Gastrocnemius medialis (tissue), 4 donors: ENCODE data around the gene ADGRL3. TPM values are rescaled to one million over a fixed set of nuclear protein-coding genes. Genes with fewer than 3 reads are reported as not detected.
"Not testable (repeated sequence)": the region's sequence is repeated elsewhere in the genome, so short reads cannot be mapped to it uniquely, and the experiment has no call there.

Source experiments
- ATAC-seq, 2 donors: fragments of 150-250 bp; one replicate each; pipeline ENCODE4 v1.9.1; 2016
- DNase-seq, 2 donors: peaks; one replicate each; pipeline ENCODE4 v3.0.0-alpha.2; 2019
- H3K27ac ChIP-seq, 4 donors: fragments of 200-600 bp; sonication (generic); 1 replicate in 1 of 4; 2 replicates in 3 of 4; pipeline ENCODE4 v1.5.1; 2016 to 2018; ENCODE audit warnings: mild to moderate bottlenecking in 2 of 4, moderate library complexity in 1 of 4
- H3K27me3 ChIP-seq, 3 donors: fragments of 200-600 bp; sonication (generic) in 2 of 3; 1 replicate in 1 of 3; 2 replicates in 2 of 3; pipeline versions ENCODE4 v1.5.1 to v1.6.0; 2016 to 2019; ENCODE audit warnings: mild to moderate bottlenecking in 1 of 3, moderate library complexity in 1 of 3
- H3K36me3 ChIP-seq, 2 donors: fragments of 200-600 bp; sonication (generic) in 1 of 2; one replicate each; pipeline ENCODE4 v1.5.1; 2017 to 2018
- H3K4me1 ChIP-seq, 2 donors: fragments of 200-600 bp; sonication (generic) in 1 of 2; one replicate each; pipeline ENCODE4 v1.5.1; 2016 to 2017; ENCODE audit warnings: mild to moderate bottlenecking in 2 of 2
- H3K4me3 ChIP-seq, 4 donors: fragments of 200-600 bp; sonication (generic) in 3 of 4; 1 replicate in 1 of 4; 2 replicates in 3 of 4; pipeline ENCODE4 v1.5.1; 2016 to 2019; ENCODE audit warnings: mild to moderate bottlenecking in 2 of 4
- H3K9me3 ChIP-seq, 3 donors: fragments of 200-600 bp; sonication (generic) in 2 of 3; 1 replicate in 1 of 3; 2 replicates in 2 of 3; pipeline ENCODE4 v1.5.1; 2016 to 2019
- CTCF ChIP-seq, 5 experiments: fragments of 450-650 bp in 3 of 5; fragments of 200-600 bp in 2 of 5; sonication (generic) in 2 of 5; IDR thresholded peaks in 4 of 5; conservative IDR thresholded peaks in 1 of 5; 1 replicate in 4 of 5; 2 replicates in 1 of 5; pipeline ENCODE4 v1.5.1; 2016 to 2019; ENCODE audit warnings: antibody characterized with exemption in 5 of 5, mild to moderate bottlenecking in 3 of 5, moderate library complexity in 3 of 5
- POLR2A ChIP-seq, 2 donors: fragments of 450-650 bp; IDR thresholded peaks; one replicate each; pipeline ENCODE4 v1.6.1; 2017; ENCODE audit warnings: antibody characterized with exemption in 2 of 2, mild to moderate bottlenecking in 2 of 2, moderate library complexity in 2 of 2
- in situ Hi-C, 4 donors: fragments of 200-750 bp; cut with MboI; loops; one replicate each; pipeline versions ENCODE4 v1.15.0 to v1.8.0; 2017; ENCODE audit warnings: low sequenced_read_pairs in 4 of 4
- intact Hi-C: fragments of 100-400 bp; cut with DNase I; formaldehyde crosslinking; loops from one replicate; pipeline ENCODE4 v1.15.1; 2023; ENCODE audit warnings: low total_unique reads
- total RNA-seq, 4 donors: library from RNA; depleted of rRNA; stranded (reverse); fragments of >200 nt; gene quantifications; one replicate each; pipeline versions ENCODE4 v1.1.0 to v1.2.3, GENCODE V29; 2016

ADGRL3 gene
- total RNA-seq, 4 donors from 2014 or later = 0.69 to 2.2 (median 1.1) TPM

- Histone ChIP-seq H3K27me3 (no peaks in the 10 kb centered on the region), H3K4me3 (no peak overlapping the region), H3K27ac (no peak overlapping the region), H3K4me1 (no peaks in the 10 kb centered on the region), H3K36me3 (no peaks in the 10 kb centered on the region), H3K9me3 (no peaks in the 10 kb centered on the region)
- intact Hi-C loops = no loop called here
- DNase-seq (no peak), ATAC-seq (no peak)
- in situ Hi-C loops = no loop called here
- TF ChIP-seq POLR2A (IDR thresholded peaks at IDR 0.05) (no peak), CTCF (IDR thresholded peaks at IDR 0.05 in 4 of 5, conservative IDR thresholded peaks at IDR 0.05 in 1 of 5) (no peak)
Measured at GRCh38 chr4:61760820-61761219, 560.7 kb downstream of the ADGRL3 start.

DNA sequence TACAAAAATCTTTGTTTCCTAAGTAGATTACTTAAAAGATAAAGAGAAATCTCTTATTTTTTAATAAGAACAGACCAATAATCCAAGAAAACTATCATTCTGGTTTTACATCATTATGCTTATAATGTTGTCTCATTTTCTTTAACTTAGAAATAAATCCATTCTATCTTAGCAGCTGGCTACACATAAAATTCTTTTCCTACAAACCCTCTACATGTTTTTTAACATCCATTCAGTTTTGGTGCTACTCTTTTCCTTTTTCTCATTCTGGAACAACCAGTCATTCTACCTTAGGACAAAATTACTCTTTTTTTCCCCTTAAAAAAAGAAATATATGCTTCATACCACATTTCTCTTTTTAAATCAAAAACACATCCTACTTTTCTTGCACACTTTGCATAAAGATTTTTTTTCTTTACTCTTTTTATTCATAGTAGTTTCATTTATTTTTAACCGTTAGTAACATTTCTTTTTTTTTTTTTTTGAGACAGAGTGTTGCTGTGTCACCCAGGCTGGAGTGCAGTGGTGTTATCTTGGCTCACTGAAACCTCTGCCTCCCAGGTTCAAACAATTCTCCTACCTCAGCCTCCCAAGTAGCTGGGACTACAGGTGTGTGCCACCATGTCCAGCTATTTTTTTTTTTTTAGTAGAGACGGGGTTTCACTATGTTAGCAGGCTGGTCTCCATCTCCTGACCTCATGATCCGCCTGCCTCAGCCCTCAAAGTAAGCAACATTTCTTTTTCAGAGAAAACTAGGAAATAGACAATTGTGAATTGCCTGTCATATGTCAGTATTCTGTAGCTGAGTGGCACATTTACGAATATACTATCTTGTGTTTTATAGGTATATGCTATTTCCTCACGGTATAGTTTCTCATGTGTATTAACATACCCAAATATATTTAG, 562.8 kb downstream of the ADGRL3 start:
- H3K9me3 ChIP-seq = no peaks in the 10 kb centered on the region
- H3K36me3 ChIP-seq = no peaks in the 10 kb centered on the region
- no peak overlapping the region for H3K27ac ChIP-seq
- no peaks in the 10 kb centered on the region for H3K27me3 ChIP-seq
- TF ChIP-seq CTCF (IDR thresholded peaks at IDR 0.05 in 4 of 5, conservative IDR thresholded peaks at IDR 0.05 in 1 of 5) (no peak), POLR2A (IDR thresholded peaks at IDR 0.05) (no peak)
- H3K4me1 ChIP-seq = no peaks in the 10 kb centered on the region
- H3K4me3 ChIP-seq = no peak overlapping the region
- intact Hi-C loops (no loop called here), in situ Hi-C loops (no loop called here)
- ATAC-seq (no peak), DNase-seq (no peak)

DNA sequence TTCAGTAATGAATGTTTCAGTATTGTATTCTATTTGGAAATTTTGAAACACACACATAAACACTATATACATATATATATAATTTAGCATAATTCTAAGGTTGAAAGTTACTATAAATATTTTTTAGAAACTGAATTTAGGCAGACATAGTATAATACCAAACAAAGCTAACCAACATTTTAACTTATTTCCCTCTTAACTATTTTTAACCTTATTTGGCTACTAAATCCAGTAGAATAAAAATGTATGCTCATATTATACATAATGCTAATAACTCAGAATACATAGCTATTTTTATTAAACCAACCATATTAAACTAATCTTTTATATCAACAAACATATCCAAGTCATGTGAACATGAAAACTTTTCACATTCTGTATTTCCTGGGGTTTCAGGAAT, 563.6 kb downstream of the ADGRL3 start:
- no peak for DNase-seq
- no peak for ATAC-seq
- Histone ChIP-seq H3K9me3 (no peaks in the 10 kb centered on the region), H3K4me3 (no peak overlapping the region), H3K36me3 (no peaks in the 10 kb centered on the region), H3K27ac (no peak overlapping the region), H3K4me1 (no peaks in the 10 kb centered on the region), H3K27me3 (no peaks in the 10 kb centered on the region)
- TF ChIP-seq POLR2A (IDR thresholded peaks at IDR 0.05) (no peak), CTCF (IDR thresholded peaks at IDR 0.05 in 4 of 5, conservative IDR thresholded peaks at IDR 0.05 in 1 of 5) (no peak)
- in situ Hi-C loops (no loop called here), intact Hi-C loops (no loop called here)

DNA sequence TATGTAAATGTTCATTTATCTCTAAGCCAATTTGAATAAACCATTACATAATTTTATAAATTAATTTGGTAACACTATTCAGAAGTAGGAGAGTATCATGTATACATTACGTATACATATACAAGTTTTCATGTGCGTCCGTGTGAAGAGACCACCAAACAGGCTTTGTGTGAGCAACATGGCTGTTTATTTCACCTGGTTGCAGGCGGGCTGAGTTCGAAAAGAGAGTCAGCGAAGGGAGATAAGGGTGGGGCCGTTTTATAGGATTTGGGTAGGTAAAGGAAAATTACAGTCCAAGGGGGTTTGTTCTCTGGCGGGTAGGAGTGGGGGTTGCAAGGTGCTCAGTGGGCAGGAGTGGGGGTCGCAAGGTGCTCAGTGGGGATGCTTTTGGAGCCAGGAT, 564.0 kb downstream of the ADGRL3 start:
- ATAC-seq, in situ Hi-C loops, intact Hi-C loops: not testable (repeated sequence)

DNA sequence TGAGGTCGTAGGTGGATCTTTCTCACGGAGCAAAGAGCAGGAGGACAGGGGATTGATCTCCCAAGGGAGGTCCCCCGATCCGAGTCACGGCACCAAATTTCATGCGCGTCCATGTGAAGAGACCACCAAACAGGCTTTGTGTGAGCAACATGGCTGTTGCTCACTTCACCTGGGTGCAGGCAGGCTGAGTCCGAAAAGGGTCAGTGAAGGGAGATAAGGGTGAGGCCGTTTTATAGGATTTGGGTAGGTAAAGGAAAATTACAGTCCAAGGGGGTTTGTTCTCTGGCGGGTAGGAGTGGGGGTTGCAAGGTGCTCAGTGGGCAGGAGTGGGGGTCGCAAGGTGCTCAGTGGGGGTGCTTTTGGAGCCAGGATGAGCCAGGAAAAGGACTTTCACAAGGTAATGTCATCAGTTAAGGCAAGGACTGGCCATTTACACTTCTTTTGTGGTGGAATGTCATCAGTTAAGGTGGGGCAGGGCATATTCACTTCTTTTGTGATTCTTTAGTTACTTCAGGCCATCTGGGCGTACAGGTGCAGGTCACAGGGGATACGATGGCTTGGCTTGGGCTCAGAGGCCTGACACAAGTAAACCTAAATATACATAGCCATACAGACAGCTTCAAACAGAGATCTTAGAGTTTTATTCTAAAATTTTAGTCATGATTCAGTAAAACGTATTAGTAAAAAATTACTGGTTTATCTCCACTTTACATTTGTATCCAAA, 569.5 kb downstream of the ADGRL3 start:
- H3K36me3 ChIP-seq, ATAC-seq, in situ Hi-C loops, DNase-seq, H3K27ac ChIP-seq, H3K4me1 ChIP-seq, intact Hi-C loops, H3K9me3 ChIP-seq, H3K27me3 ChIP-seq, H3K4me3 ChIP-seq: not testable (repeated sequence)

More for the DNA sequence above, 564.0 kb downstream of the ADGRL3 start:
- H3K4me1 ChIP-seq, H3K27me3 ChIP-seq, H3K27ac ChIP-seq, H3K4me3 ChIP-seq, H3K9me3 ChIP-seq, DNase-seq, H3K36me3 ChIP-seq: not testable (repeated sequence)
